HL-60/S4 treated with retinoic acid at 250 ng/mL for 4 days and 3 days (cell line): Measurements from ENCODE around the gene SKI.
"Not testable (repeated sequence)": the region's sequence is repeated elsewhere in the genome, so short reads cannot be mapped to it uniquely, and the experiment has no call there.

Source experiments
- in situ Hi-C: fragments of 300-500 bp; cut with MboI; formaldehyde crosslinking; loops from 2 replicates; pipeline ENCODE4 v1.7.0; 2022; ENCODE audit warnings: low sequenced_read_pairs

Gene SKI

GRCh38 chr1:2314803-2315673, 86.9 kb downstream of the SKI start:
- in situ Hi-C loops = no loop called here

- in situ Hi-C loops = no loop called here
Measured at GRCh38 chr1:2315674-2316450, 87.7 kb downstream of the SKI start.

- in situ Hi-C loops = no loop called here
Measured at GRCh38 chr1:2316451-2316961, 88.4 kb downstream of the SKI start.

GRCh38 chr1:2317230-2318065, 89.3 kb downstream of the SKI start:
- in situ Hi-C loops = no loop called here

GRCh38 chr1:2318314-2319278, 90.5 kb downstream of the SKI start:
- in situ Hi-C loops = no loop called here

- in situ Hi-C loops = no loop called here
Measured at GRCh38 chr1:2319291-2319690, 91.2 kb downstream of the SKI start.

- in situ Hi-C loops = no loop called here
Measured at GRCh38 chr1:2320006-2320405, 91.9 kb downstream of the SKI start.

- in situ Hi-C loops = no loop called here
Measured at GRCh38 chr1:2320760-2321667, 92.9 kb downstream of the SKI start.

- in situ Hi-C loops = no loop called here
Measured at GRCh38 chr1:2322065-2322571, 94.0 kb downstream of the SKI start.

GRCh38 chr1:2322581-2323211, 94.6 kb downstream of the SKI start:
- in situ Hi-C loops = no loop called here

- in situ Hi-C loops = no loop called here
Measured at GRCh38 chr1:2323451-2323974, 95.4 kb downstream of the SKI start.

GRCh38 chr1:2324553-2325366, 96.6 kb downstream of the SKI start:
- in situ Hi-C loops = no loop called here

GRCh38 chr1:2326524-2326923, 98.4 kb downstream of the SKI start:
- in situ Hi-C loops = no loop called here

- in situ Hi-C loops = not testable (repeated sequence)
Measured at GRCh38 chr1:2327162-2327561, 99.0 kb downstream of the SKI start.

GRCh38 chr1:2327841-2328240, 99.7 kb downstream of the SKI start:
- in situ Hi-C loops = no loop called here

- in situ Hi-C loops = no loop called here
Measured at GRCh38 chr1:2328676-2329455, 100.7 kb downstream of the SKI start.
